Measurements from ENCODE around the gene RAD21L1. TPM values are rescaled to one million over a fixed set of nuclear protein-coding genes. Genes with fewer than 3 reads are reported as not detected.

RAD21L1 gene
- total RNA-seq, 2 donors from 2014 or later = 1.4 TPM; not detected in 1

DNA sequence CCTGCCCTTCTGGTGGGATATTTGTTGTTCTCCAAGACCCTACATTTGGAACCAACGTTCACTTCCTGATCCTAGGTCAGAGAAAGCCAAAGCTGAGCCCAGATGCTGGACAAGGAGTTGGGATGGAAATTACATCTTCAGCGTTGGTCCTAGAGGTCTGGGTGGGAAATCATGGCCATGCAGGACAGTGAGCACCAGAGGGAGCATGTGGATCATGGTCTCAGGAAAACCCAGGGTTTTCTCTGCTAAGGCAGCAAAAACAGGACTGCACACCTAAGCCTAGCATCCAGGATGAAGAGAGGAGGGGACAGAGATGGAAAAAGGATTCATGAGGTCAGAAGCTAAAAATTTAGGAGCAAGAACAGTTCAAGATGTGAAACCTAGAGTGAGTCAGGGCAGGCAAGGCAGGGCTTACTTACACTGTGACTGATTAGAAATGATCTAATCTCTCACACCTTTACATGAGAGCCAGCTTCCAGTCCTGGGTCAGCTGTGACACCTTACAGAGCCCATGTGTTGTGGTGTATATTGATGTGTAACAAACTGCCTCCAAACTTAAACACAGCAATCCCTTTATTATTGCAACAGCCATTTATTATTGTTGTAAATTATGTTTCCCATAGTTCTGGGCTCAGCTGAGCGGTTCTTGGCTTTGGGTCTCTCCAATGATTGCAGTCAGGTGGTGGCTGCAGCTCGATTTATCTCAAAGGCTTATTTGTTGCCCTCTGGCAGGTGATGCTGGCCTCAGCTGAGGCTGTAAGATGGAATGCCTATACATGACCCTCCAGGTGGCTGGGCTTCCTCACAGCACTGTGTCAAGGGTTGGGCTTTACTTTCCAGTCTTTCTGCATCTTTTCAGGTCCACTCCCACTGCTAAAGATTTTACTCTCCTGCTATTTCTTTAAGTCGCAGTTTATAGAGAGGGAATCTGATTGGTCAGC is 16.1 kb upstream of the RAD21L1 start:
- Histone ChIP-seq H3K4me1 (ENCODE audit: control insufficient read depth, insufficient read depth, low read length) (peaks cover 3% of the 10 kb centered on the region), H3K4me3 (ENCODE audit: low read length) (no peak overlapping the region), H3K9me3 (ENCODE audit: control insufficient read depth, low read length) (no peaks in the 10 kb centered on the region), H3K27me3 (ENCODE audit: control insufficient read depth, insufficient read depth, low read length, poor library complexity, severe bottlenecking) (peaks cover 61% of the 10 kb centered on the region), H3K27ac (ENCODE audit: low read depth, low read length) (no peak overlapping the region), H3K9ac (ENCODE audit: extremely low read depth, low read length, poor library complexity, severe bottlenecking) (no peak overlapping the region), H3K36me3 (ENCODE audit: control insufficient read depth, insufficient read depth, low read length) (no peaks in the 10 kb centered on the region)
- Mint-ChIP-seq H3K4me1 (peaks cover 6% of the 10 kb centered on the region), H3K27me3 (ENCODE audit: insufficient read depth) (peaks cover 42% of the 10 kb centered on the region), H3K27ac (no peak overlapping the region), H3K9me3 (no peaks in the 10 kb centered on the region), H3K36me3 (ENCODE audit: low read depth) (no peaks in the 10 kb centered on the region), H3K4me3 (no peak overlapping the region)
- WGBS, 2 experiments (ENCODE audit: insufficient coverage in 1 of 2, insufficient read length in 1 of 2) = 71 to 81% methylated on average over 3 to 4 of the region's 5 CpGs
- TF ChIP-seq, protein P1, sequence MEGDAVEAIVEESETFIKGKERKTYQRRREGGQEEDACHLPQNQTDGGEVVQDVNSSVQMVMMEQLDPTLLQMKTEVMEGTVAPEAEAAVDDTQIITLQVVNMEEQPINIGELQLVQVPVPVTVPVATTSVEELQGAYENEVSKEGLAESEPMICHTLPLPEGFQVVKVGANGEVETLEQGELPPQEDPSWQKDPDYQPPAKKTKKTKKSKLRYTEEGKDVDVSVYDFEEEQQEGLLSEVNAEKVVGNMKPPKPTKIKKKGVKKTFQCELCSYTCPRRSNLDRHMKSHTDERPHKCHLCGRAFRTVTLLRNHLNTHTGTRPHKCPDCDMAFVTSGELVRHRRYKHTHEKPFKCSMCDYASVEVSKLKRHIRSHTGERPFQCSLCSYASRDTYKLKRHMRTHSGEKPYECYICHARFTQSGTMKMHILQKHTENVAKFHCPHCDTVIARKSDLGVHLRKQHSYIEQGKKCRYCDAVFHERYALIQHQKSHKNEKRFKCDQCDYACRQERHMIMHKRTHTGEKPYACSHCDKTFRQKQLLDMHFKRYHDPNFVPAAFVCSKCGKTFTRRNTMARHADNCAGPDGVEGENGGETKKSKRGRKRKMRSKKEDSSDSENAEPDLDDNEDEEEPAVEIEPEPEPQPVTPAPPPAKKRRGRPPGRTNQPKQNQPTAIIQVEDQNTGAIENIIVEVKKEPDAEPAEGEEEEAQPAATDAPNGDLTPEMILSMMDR (conservative IDR thresholded peaks at IDR 0.05) = peak; percentile 64
- no peak for DNase-seq

DNA sequence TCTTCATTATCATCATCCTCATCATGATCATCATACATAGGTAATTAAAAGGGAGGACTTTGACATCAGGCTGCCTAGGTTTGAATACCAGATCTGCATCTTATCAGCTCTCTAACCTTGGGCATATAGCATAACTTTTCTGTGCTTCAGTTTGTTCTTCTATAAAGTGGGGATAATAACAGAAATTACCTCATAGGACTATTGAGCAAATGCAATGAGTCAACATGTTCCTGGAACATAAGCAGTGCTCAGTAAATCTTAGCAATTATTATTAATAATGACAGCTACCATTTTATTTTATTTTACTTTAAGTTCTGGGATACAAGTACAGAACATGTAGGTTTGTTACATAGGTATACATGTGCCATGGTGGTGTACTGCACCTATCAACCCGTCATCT is 15.3 kb upstream of the RAD21L1 start:
- Mint-ChIP-seq H3K9me3 (no peaks in the 10 kb centered on the region), H3K36me3 (ENCODE audit: low read depth) (no peaks in the 10 kb centered on the region), H3K4me1 (peaks cover 9% of the 10 kb centered on the region)

DNA sequence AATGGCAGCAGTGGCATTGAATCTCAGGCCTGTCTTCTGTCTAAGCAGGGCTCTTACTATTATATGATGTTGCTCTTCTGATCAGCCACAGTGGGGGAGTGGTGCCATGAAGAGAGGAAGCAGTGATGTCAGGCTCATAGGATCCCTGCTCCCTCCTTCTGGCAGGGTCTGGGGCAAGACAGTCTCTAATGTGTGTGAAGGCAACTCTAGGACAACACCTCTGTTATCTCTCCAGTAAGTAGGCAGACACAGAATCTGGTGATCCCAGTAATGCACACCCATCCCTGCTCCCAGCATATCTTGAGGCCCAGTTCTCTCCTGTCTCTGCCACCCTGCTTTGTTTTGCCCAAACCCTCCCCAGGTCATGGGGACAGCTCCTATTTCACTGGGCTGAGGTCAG is 13.8 kb upstream of the RAD21L1 start:
- H3K9me3 ChIP-seq (ENCODE audit: control insufficient read depth, low read length) = no peaks in the 10 kb centered on the region
- DNase-seq = no peak
- peaks cover 3% of the 10 kb centered on the region for H3K4me1 ChIP-seq (ENCODE audit: control insufficient read depth, insufficient read depth, low read length)
- no peaks in the 10 kb centered on the region for H3K9me3 Mint-ChIP-seq
- H3K36me3 ChIP-seq (ENCODE audit: control insufficient read depth, insufficient read depth, low read length) = no peaks in the 10 kb centered on the region
- H3K27me3 Mint-ChIP-seq (ENCODE audit: insufficient read depth) = peaks cover 42% of the 10 kb centered on the region
- TF ChIP-seq, protein P1 (conservative IDR thresholded peaks at IDR 0.05) = no peak
- no peak overlapping the region for H3K9ac ChIP-seq (ENCODE audit: extremely low read depth, low read length, poor library complexity, severe bottlenecking)
- H3K36me3 Mint-ChIP-seq (ENCODE audit: low read depth) = no peaks in the 10 kb centered on the region
- peaks cover 11% of the 10 kb centered on the region for H3K4me1 Mint-ChIP-seq
- H3K4me3 ChIP-seq (ENCODE audit: low read length) = no peak overlapping the region
- H3K4me3 Mint-ChIP-seq = no peak overlapping the region
- no peak overlapping the region for H3K27ac Mint-ChIP-seq
- H3K27ac ChIP-seq (ENCODE audit: low read depth, low read length) = no peak overlapping the region
- peaks cover 64% of the 10 kb centered on the region for H3K27me3 ChIP-seq (ENCODE audit: control insufficient read depth, insufficient read depth, low read length, poor library complexity, severe bottlenecking)

More for the DNA sequence above, 15.3 kb upstream of the RAD21L1 start:
- Histone ChIP-seq H3K27me3 (ENCODE audit: control insufficient read depth, insufficient read depth, low read length, poor library complexity, severe bottlenecking) (peaks cover 64% of the 10 kb centered on the region), H3K9me3 (ENCODE audit: control insufficient read depth, low read length) (no peaks in the 10 kb centered on the region), H3K4me3 (ENCODE audit: low read length) (no peak overlapping the region), H3K36me3 (ENCODE audit: control insufficient read depth, insufficient read depth, low read length) (no peaks in the 10 kb centered on the region), H3K4me1 (ENCODE audit: control insufficient read depth, insufficient read depth, low read length) (peaks cover 3% of the 10 kb centered on the region), H3K27ac (ENCODE audit: low read depth, low read length) (no peak overlapping the region), H3K9ac (ENCODE audit: extremely low read depth, low read length, poor library complexity, severe bottlenecking) (no peak overlapping the region)
- TF ChIP-seq, protein P1 (conservative IDR thresholded peaks at IDR 0.05) = no peak
- no peak overlapping the region for H3K27ac Mint-ChIP-seq
- WGBS, 2 experiments (ENCODE audit: insufficient coverage in 1 of 2, insufficient read length in 1 of 2) = 92% methylated on average over 1 of the region's 1 CpG; no CpG with 5 or more reads in 1 of the 2 experiments
- no peak for DNase-seq
- H3K27me3 Mint-ChIP-seq (ENCODE audit: insufficient read depth) = peaks cover 42% of the 10 kb centered on the region
- H3K4me3 Mint-ChIP-seq = no peak overlapping the region

All from endodermal cell (in vitro differentiated cells).